ENCODE data around the gene DOCK1. TPM values are rescaled to one million over a fixed set of nuclear protein-coding genes. Genes with fewer than 3 reads are reported as not detected.
A peak's percentile ranks its signal among the peaks of the same experiment; 100 is the strongest.

Gene DOCK1
- total RNA-seq, 2 experiments from 2014 or later, result 0.05 TPM; not detected in 1

- no peaks in the 10 kb centered on the region for H3K27me3 Mint-ChIP-seq
- H3K36me3 Mint-ChIP-seq (ENCODE audit: low read depth), result no peaks in the 10 kb centered on the region
- H3K4me3 Mint-ChIP-seq, result no peak overlapping the region
- H3K4me1 Mint-ChIP-seq, result no peaks in the 10 kb centered on the region
- POLR2A ChIA-PET, result no interaction called here
- no peak overlapping the region for H3K27ac Mint-ChIP-seq
- CTCF ChIA-PET, result no interaction called here
- DNase-seq, result no peak
- no peaks in the 10 kb centered on the region for H3K9me3 Mint-ChIP-seq
Observed at GRCh38 chr10:127091354-127091753, 186.1 kb downstream of the DOCK1 start.

GRCh38 chr10:127092916-127093315 is 187.7 kb downstream of the DOCK1 start:
- H3K9me3 Mint-ChIP-seq, result no peaks in the 10 kb centered on the region
- H3K27ac Mint-ChIP-seq, result no peak overlapping the region
- H3K4me1 Mint-ChIP-seq, result no peaks in the 10 kb centered on the region
- H3K36me3 Mint-ChIP-seq (ENCODE audit: low read depth), result no peaks in the 10 kb centered on the region
- ChIA-PET POLR2A (no interaction called here), CTCF (no interaction called here)
- DNase-seq, result no peak
- H3K4me3 Mint-ChIP-seq, result no peak overlapping the region
- H3K27me3 Mint-ChIP-seq, result no peaks in the 10 kb centered on the region

GRCh38 chr10:127094984-127095383 is 189.8 kb downstream of the DOCK1 start:
- H3K27ac Mint-ChIP-seq, result no peak overlapping the region
- no peaks in the 10 kb centered on the region for H3K27me3 Mint-ChIP-seq
- POLR2A ChIA-PET, result no interaction called here

GRCh38 chr10:127100983-127101615 is 195.9 kb downstream of the DOCK1 start:
- Mint-ChIP-seq H3K27me3 (no peaks in the 10 kb centered on the region), H3K27ac (no peak overlapping the region), H3K4me3 (no peak overlapping the region), H3K36me3 (ENCODE audit: low read depth) (no peaks in the 10 kb centered on the region), H3K4me1 (no peaks in the 10 kb centered on the region), H3K9me3 (no peaks in the 10 kb centered on the region)
- DNase-seq, result no peak
- POLR2A ChIA-PET, result no interaction called here
- CTCF ChIA-PET, result interaction anchor here (0.6 kb wide), 1 partner anchor 487 kb away, joined by 3 read pairs; no protein-coding TSS in a partner anchor

More at GRCh38 chr10:127094984-127095383, 189.8 kb downstream of the DOCK1 start:
- Mint-ChIP-seq H3K36me3 (ENCODE audit: low read depth) (no peaks in the 10 kb centered on the region), H3K9me3 (no peaks in the 10 kb centered on the region), H3K4me3 (no peak overlapping the region), H3K4me1 (no peaks in the 10 kb centered on the region)
- CTCF ChIA-PET, result no interaction called here
- DNase-seq, result no peak

GRCh38 chr10:127102176-127102575 is 196.9 kb downstream of the DOCK1 start:
- Mint-ChIP-seq H3K27ac (no peak overlapping the region), H3K36me3 (ENCODE audit: low read depth) (no peaks in the 10 kb centered on the region), H3K4me1 (no peaks in the 10 kb centered on the region), H3K27me3 (no peaks in the 10 kb centered on the region), H3K4me3 (no peak overlapping the region), H3K9me3 (no peaks in the 10 kb centered on the region)
- ChIA-PET POLR2A (no interaction called here), CTCF (no interaction called here)
- DNase-seq, result no peak

GRCh38 chr10:127115100-127115499 is 209.9 kb downstream of the DOCK1 start:
- POLR2A ChIA-PET, result no interaction called here

GRCh38 chr10:127117125-127117524 is 211.9 kb downstream of the DOCK1 start:
- Mint-ChIP-seq H3K27me3 (no peaks in the 10 kb centered on the region), H3K4me1 (no peaks in the 10 kb centered on the region), H3K4me3 (no peak overlapping the region), H3K9me3 (no peaks in the 10 kb centered on the region), H3K27ac (no peak overlapping the region), H3K36me3 (ENCODE audit: low read depth) (no peaks in the 10 kb centered on the region)
- ChIA-PET CTCF (no interaction called here), POLR2A (no interaction called here)
- DNase-seq, result peak; percentile 52

More at GRCh38 chr10:127115100-127115499, 209.9 kb downstream of the DOCK1 start:
- H3K4me1 Mint-ChIP-seq, result no peaks in the 10 kb centered on the region
- H3K36me3 Mint-ChIP-seq (ENCODE audit: low read depth), result no peaks in the 10 kb centered on the region
- no peak overlapping the region for H3K27ac Mint-ChIP-seq
- DNase-seq, result no peak
- H3K9me3 Mint-ChIP-seq, result no peaks in the 10 kb centered on the region
- CTCF ChIA-PET, result interaction anchor here (1.1 kb wide), 1 partner anchor 66 kb away, joined by 3 read pairs; no protein-coding TSS in a partner anchor
- no peaks in the 10 kb centered on the region for H3K27me3 Mint-ChIP-seq
- no peak overlapping the region for H3K4me3 Mint-ChIP-seq

- H3K36me3 Mint-ChIP-seq (ENCODE audit: low read depth), result no peaks in the 10 kb centered on the region
- no peak overlapping the region for H3K27ac Mint-ChIP-seq
- H3K4me3 Mint-ChIP-seq, result no peak overlapping the region
- no peak for DNase-seq
- H3K9me3 Mint-ChIP-seq, result no peaks in the 10 kb centered on the region
- H3K27me3 Mint-ChIP-seq, result no peaks in the 10 kb centered on the region
- H3K4me1 Mint-ChIP-seq, result no peaks in the 10 kb centered on the region
- POLR2A ChIA-PET, result no interaction called here
- CTCF ChIA-PET, result no interaction called here
Observed at GRCh38 chr10:127118034-127118433, 212.8 kb downstream of the DOCK1 start.

GRCh38 chr10:127119936-127120335 is 214.7 kb downstream of the DOCK1 start:
- no peak for DNase-seq
- Mint-ChIP-seq H3K27me3 (no peaks in the 10 kb centered on the region), H3K4me1 (no peaks in the 10 kb centered on the region), H3K36me3 (ENCODE audit: low read depth) (no peaks in the 10 kb centered on the region), H3K4me3 (no peak overlapping the region), H3K27ac (no peak overlapping the region), H3K9me3 (no peaks in the 10 kb centered on the region)
- CTCF ChIA-PET, result no interaction called here
- POLR2A ChIA-PET, result no interaction called here

- no peaks in the 10 kb centered on the region for H3K36me3 Mint-ChIP-seq (ENCODE audit: low read depth)
- POLR2A ChIA-PET, result no interaction called here
- no peak overlapping the region for H3K27ac Mint-ChIP-seq
- H3K4me1 Mint-ChIP-seq, result no peaks in the 10 kb centered on the region
- no peak for DNase-seq
- H3K4me3 Mint-ChIP-seq, result no peak overlapping the region
- H3K9me3 Mint-ChIP-seq, result no peaks in the 10 kb centered on the region
- CTCF ChIA-PET, result no interaction called here
- H3K27me3 Mint-ChIP-seq, result no peaks in the 10 kb centered on the region
Observed at GRCh38 chr10:127122831-127123230, 217.6 kb downstream of the DOCK1 start.

GRCh38 chr10:127123626-127124025 is 218.4 kb downstream of the DOCK1 start:
- Mint-ChIP-seq H3K9me3 (no peaks in the 10 kb centered on the region), H3K36me3 (ENCODE audit: low read depth) (no peaks in the 10 kb centered on the region), H3K27me3 (no peaks in the 10 kb centered on the region), H3K4me3 (no peak overlapping the region), H3K27ac (no peak overlapping the region), H3K4me1 (no peaks in the 10 kb centered on the region)
- DNase-seq, result no peak
- ChIA-PET CTCF (no interaction called here), POLR2A (no interaction called here)

- ChIA-PET POLR2A (no interaction called here), CTCF (no interaction called here)
- Mint-ChIP-seq H3K27ac (no peak overlapping the region), H3K36me3 (ENCODE audit: low read depth) (no peaks in the 10 kb centered on the region), H3K4me1 (no peaks in the 10 kb centered on the region), H3K4me3 (no peak overlapping the region), H3K27me3 (no peaks in the 10 kb centered on the region), H3K9me3 (no peaks in the 10 kb centered on the region)
- no peak for DNase-seq
Observed at GRCh38 chr10:127125331-127125730, 220.1 kb downstream of the DOCK1 start.

- CTCF ChIA-PET, result no interaction called here
- Mint-ChIP-seq H3K36me3 (ENCODE audit: low read depth) (no peaks in the 10 kb centered on the region), H3K27ac (no peak overlapping the region), H3K9me3 (no peaks in the 10 kb centered on the region), H3K4me3 (no peak overlapping the region), H3K27me3 (no peaks in the 10 kb centered on the region), H3K4me1 (no peaks in the 10 kb centered on the region)
- DNase-seq, result no peak
- POLR2A ChIA-PET, result no interaction called here
Observed at GRCh38 chr10:127127822-127128221, 222.6 kb downstream of the DOCK1 start.

- no peaks in the 10 kb centered on the region for H3K4me1 Mint-ChIP-seq
- no peak overlapping the region for H3K27ac Mint-ChIP-seq
- H3K36me3 Mint-ChIP-seq (ENCODE audit: low read depth), result no peaks in the 10 kb centered on the region
- H3K27me3 Mint-ChIP-seq, result no peaks in the 10 kb centered on the region
- POLR2A ChIA-PET, result no interaction called here
- no peaks in the 10 kb centered on the region for H3K9me3 Mint-ChIP-seq
- no peak for DNase-seq
- H3K4me3 Mint-ChIP-seq, result no peak overlapping the region
- CTCF ChIA-PET, result no interaction called here
Observed at GRCh38 chr10:127129104-127129503, 223.9 kb downstream of the DOCK1 start.

Measured in activated CD4-positive, alpha-beta T cell treated with anti-CD3 and anti-CD28 coated beads, Interleukin-2, amount 10 ng/mL, durations not matched to agents 7 days and 5 days (primary cell).